Subcutaneous abdominal adipose tissue (tissue), 5 donors: ENCODE results near the gene ALDH5A1.

Experiments
- H3K27ac ChIP-seq: one replicate; pipeline ENCODE4 v1.7.0; 2013; ENCODE audit warnings: low read depth, mild to moderate bottlenecking, inconsistent platforms, low read length, moderate library complexity
- H3K27me3 ChIP-seq, 5 donors: one replicate each; pipeline ENCODE4 v1.7.0; 2013; ENCODE audit warnings: low read length in 5 of 5, inconsistent platforms in 1 of 5; ENCODE audit not compliant: control insufficient read depth in 5 of 5, insufficient read depth in 4 of 5
- H3K36me3 ChIP-seq, 5 donors: one replicate each; pipeline ENCODE4 v1.7.0; 2013; ENCODE audit warnings: low read length in 5 of 5; ENCODE audit not compliant: control insufficient read depth in 5 of 5, insufficient read depth in 5 of 5
- H3K4me1 ChIP-seq, 5 donors: one replicate each; pipeline ENCODE4 v1.7.0; 2013; ENCODE audit warnings: low read length in 5 of 5, mild to moderate bottlenecking in 3 of 5, moderate library complexity in 1 of 5; ENCODE audit not compliant: control insufficient read depth in 5 of 5, insufficient read depth in 5 of 5
- H3K4me3 ChIP-seq, 5 donors: one replicate each; pipeline ENCODE4 v1.7.0; 2013; ENCODE audit warnings: low read length in 5 of 5, low read depth in 1 of 5
- H3K9ac ChIP-seq, 5 donors: one replicate each; pipeline ENCODE4 v1.7.0; 2013; ENCODE audit warnings: low read length in 5 of 5, mild to moderate bottlenecking in 4 of 5, moderate library complexity in 3 of 5
- H3K9me3 ChIP-seq, 5 donors: one replicate each; pipeline ENCODE4 v1.7.0; 2013; ENCODE audit warnings: low read length in 5 of 5; ENCODE audit not compliant: control insufficient read depth in 5 of 5
- donor health status: healthy.
- donor health status: healthy.
- donor health status: healthy.
- donor health status: healthy.
- donor health status: healthy.

Gene ALDH5A1

DNA sequence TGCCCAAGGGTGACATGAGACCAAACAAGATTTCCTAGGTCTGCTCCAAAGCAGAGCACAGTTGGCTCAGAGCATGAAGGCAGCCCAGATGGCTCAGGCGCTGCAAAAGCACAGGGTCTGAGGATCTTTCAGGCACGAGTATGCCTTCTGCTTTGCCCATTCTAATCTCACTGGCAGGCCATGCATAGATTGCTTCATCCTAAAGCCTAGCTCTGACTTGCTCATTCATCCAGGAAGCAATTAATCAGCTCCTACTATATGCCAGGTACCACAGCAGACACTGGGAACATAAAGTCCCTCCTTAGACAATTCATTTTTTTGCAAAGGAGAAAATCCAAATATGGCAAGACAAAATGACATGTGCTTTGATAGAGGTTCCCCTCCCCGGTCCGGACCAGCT lies 36.6 kb upstream of the ALDH5A1 start:
- Histone ChIP-seq H3K27ac (no peak overlapping the region), H3K4me1 (peaks cover 0 to 22% (median 10%) of the 10 kb centered on the region in 5 donors), H3K27me3 (no peaks in the 10 kb centered on the region)

DNA sequence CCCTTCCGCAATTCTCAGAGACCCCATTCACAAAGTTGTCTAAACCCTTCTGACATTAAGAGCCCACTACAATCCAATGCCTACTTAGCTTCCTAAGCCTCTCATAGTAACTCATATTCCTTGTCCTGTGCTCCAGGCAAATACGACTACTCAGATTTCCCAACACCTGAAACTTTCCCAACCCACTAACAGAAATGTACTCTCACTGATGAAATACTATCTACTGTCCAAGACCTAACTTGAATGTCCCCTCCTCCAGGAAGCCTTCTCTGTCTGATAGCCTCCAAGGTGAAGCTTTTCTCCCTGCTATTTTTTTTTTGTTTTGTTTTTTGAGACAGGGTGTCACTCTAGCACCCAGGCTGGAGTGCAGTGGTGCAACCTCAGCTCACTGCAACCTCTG lies 35.8 kb upstream of the ALDH5A1 start:
- Histone ChIP-seq H3K9ac (no peak overlapping the region), H3K4me1 (peaks cover 0 to 22% (median 10%) of the 10 kb centered on the region in 5 donors), H3K4me3 (no peak overlapping the region), H3K27ac (no peak overlapping the region), H3K27me3 (no peaks in the 10 kb centered on the region), H3K36me3 (no peaks in the 10 kb centered on the region), H3K9me3 (no peaks in the 10 kb centered on the region)

More for the DNA sequence above, 36.6 kb upstream of the ALDH5A1 start:
- Histone ChIP-seq H3K4me3 (no peak overlapping the region), H3K9me3 (no peaks in the 10 kb centered on the region), H3K9ac (no peak overlapping the region), H3K36me3 (no peaks in the 10 kb centered on the region)

DNA sequence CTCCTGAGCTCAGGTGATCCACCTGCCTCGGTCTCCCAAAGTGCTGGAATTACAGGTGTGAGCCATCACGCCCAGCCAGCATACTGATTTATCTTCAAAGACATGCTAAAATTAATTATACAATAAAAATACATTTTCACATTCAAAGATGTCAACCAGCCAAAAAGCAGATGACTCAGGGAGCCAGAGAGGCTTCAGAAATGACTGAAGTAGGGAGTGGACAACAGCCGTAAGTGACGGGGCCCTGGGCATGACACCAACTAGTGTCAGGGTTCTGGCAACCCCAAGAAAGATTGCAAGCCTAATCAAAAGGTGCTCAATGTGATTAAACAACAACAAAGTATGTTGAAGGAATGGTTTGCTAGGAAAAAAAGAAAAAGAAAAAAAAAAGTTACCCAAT lies 33.8 kb upstream of the ALDH5A1 start:
- Histone ChIP-seq H3K9ac (no peak overlapping the region), H3K9me3 (no peaks in the 10 kb centered on the region), H3K4me1 (peaks cover 0 to 22% (median 6%) of the 10 kb centered on the region in 5 donors), H3K4me3 (no peak overlapping the region), H3K27me3 (no peaks in the 10 kb centered on the region), H3K36me3 (no peaks in the 10 kb centered on the region), H3K27ac (no peak overlapping the region)

DNA sequence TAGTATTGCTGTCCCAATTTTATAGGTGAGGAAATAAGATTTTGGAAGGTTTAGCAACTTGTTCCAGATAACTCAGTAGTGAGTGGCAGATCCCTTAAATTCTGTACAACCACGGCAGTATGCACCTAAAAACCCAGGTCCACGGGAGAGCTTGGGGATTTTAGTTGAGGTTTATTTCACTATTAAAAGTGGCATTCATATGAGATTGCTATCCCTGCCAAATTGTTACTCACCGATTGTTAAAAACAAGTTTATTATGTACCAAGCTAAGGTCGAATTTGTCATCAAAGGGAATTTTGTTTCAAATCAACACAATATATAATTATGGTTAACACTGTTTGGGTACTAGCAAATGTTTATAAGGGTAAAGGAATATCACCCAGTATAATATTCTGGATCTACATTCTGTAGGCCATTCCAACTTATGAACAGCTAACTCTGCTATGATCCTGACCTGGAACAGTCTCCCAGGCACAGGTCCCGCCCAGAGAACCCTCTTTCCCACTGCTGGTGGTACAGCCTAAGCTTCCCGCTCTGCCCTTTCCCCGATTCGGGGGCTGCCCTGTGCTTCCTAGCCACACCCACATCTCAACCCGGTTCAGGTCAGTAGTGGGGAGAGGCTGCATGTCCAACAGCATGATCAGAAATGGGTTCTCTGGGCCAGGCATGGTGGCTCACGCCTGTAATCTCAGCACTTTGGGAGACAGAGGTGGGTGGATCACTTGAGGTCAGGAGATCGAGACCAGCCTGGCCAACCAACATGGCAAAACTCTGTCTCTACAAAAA lies 30.3 kb upstream of the ALDH5A1 start:
- no peaks in the 10 kb centered on the region for H3K9me3 ChIP-seq
- no peak overlapping the region for H3K27ac ChIP-seq
- no peaks in the 10 kb centered on the region for H3K27me3 ChIP-seq
- no peak overlapping the region for H3K9ac ChIP-seq
- H3K36me3 ChIP-seq = no peaks in the 10 kb centered on the region
- peaks cover 0 to 8% (median 0%) of the 10 kb centered on the region in 5 donors for H3K4me1 ChIP-seq
- H3K4me3 ChIP-seq = no peak overlapping the region

DNA sequence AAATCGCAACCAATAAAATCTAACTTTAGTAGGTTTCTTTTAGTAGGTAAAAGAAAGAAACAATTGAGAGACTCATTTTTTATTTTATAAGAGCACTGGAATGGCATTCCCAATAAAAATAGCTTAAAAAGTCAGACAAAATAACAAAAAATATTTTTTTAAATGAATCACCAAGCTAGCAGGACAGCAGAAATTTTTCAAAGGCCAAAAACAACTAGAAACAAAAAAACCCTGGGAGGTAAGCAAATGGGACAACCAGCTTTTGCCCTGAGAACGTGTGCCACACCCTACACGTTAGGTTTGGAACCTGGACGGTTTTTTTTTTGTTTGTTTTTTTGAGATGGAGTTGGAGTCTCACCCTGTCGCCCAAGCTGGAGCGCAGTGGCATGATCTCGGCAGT lies 25.0 kb upstream of the ALDH5A1 start:
- no peaks in the 10 kb centered on the region for H3K36me3 ChIP-seq
- H3K27me3 ChIP-seq = no peaks in the 10 kb centered on the region
- H3K9me3 ChIP-seq = no peaks in the 10 kb centered on the region
- no peak overlapping the region for H3K27ac ChIP-seq
- H3K4me1 ChIP-seq = peaks cover 0 to 4% (median 0%) of the 10 kb centered on the region in 5 donors
- no peak overlapping the region for H3K9ac ChIP-seq
- H3K4me3 ChIP-seq = no peak overlapping the region

DNA sequence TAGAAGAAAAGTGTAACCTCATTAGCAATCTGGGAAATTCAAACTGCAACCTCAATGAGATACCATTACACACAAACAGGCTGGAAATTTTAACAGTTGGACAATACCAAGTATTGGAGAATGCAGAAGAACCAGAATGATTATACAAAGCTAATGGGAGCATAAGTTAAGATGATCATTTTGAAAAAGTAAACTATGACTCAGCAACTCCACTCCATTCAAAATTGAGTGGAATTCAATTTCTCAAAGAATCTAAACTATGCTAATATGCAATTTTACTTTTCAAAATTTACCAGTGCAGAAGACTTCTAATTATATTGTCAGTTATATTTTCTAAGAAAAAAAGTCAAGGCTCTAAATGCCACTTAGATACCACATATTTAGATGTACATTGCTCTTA lies 22.6 kb upstream of the ALDH5A1 start:
- Histone ChIP-seq H3K36me3 (no peaks in the 10 kb centered on the region), H3K4me3 (no peak overlapping the region), H3K9ac (no peak overlapping the region), H3K27me3 (no peaks in the 10 kb centered on the region), H3K9me3 (no peaks in the 10 kb centered on the region), H3K27ac (peak overlapping the region; percentile 43), H3K4me1 (peaks cover 0 to 12% (median 8%) of the 10 kb centered on the region in 5 donors)

DNA sequence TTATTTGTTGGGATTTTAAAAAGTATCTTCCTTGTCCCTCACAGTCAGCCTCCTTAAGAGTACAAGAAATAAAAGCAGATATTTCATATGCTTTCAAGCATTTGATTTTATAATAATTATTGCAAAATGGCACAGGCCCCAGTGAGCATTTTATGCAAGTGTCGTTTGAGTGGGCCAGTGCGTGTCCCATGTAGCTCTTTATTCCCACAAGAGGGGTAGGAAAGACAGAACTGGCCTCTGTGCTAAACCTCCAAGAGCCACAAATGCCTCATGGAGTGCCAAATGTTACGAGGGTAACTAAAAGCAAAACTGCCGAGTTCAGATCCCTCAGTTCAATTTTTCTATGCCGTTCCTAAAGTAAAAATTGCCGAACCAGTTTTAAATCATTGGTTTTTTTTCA lies 18.1 kb upstream of the ALDH5A1 start:
- Histone ChIP-seq H3K9me3 (no peaks in the 10 kb centered on the region), H3K27me3 (no peaks in the 10 kb centered on the region), H3K4me1 (peaks cover 0 to 13% (median 8%) of the 10 kb centered on the region in 5 donors), H3K36me3 (no peaks in the 10 kb centered on the region), H3K4me3 (no peak overlapping the region), H3K9ac (peak overlapping the region in 1 of 5 donors; percentile 60), H3K27ac (peak overlapping the region; percentile 73)

DNA sequence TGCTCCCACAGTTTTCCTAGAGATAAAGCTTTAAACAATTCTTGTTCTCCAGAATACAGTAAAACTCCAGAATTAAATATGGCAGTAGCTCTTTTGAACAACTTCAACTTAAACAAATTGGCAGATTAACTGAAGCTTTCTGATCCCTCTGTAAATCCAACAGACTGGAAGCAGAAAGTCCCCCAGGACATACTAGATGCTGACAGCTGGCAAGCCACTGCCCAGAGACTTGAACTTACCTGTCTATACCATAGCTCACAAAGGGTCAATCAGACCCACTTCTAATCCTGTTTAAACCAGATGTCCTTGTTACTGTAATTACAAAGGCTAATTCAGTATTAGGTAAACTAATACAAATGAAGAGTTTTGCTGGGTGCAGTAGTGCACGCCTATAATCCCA lies 17.7 kb upstream of the ALDH5A1 start:
- Histone ChIP-seq H3K4me1 (peaks cover 0 to 13% (median 8%) of the 10 kb centered on the region in 5 donors), H3K9me3 (no peaks in the 10 kb centered on the region), H3K4me3 (no peak overlapping the region), H3K36me3 (no peaks in the 10 kb centered on the region), H3K9ac (peak overlapping the region in 1 of 5 donors; percentile 60), H3K27me3 (no peaks in the 10 kb centered on the region), H3K27ac (peak overlapping the region; percentile 73)

DNA sequence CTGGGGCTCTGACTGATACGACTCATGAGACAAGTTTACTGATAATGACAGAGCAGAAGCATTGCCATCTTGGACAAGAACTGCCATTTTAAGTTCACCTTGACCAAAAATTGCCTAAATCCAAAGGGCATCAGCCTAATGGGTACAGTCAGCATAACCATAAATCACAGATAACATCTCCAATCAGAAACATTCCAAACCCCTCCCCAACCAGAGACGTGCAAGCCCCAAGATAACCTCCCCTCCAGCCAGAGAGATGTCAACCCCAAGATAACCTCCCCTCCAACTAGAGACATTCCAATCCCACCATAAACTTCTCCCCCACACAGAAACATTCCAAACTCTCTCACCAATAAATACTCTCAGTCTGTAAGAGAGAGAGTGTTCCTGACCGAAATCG lies 15.9 kb upstream of the ALDH5A1 start:
- Histone ChIP-seq H3K27ac (no peak overlapping the region), H3K4me1 (peaks cover 0 to 10% (median 8%) of the 10 kb centered on the region in 5 donors), H3K4me3 (no peak overlapping the region), H3K9ac (no peak overlapping the region), H3K9me3 (no peaks in the 10 kb centered on the region), H3K27me3 (no peaks in the 10 kb centered on the region), H3K36me3 (no peaks in the 10 kb centered on the region)

DNA sequence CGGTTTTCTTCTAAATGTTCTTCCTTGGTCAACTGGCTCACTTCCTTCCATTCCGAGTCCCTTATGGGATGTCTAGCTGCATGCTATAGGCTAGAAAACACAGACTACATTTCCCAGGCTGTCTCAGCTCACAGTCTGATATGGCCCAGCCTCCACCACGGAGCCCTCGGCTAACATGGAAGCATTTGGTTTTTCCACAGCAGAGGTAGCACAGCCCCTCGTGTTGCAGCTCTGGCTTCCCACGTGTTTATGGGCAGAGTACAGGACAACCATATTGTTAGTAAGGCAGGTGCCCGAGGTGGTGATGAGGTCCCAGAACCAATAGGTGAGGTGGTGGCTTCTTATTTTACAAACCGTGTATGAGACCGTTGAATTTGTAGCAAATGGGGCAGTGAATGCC lies 14.1 kb upstream of the ALDH5A1 start:
- no peak overlapping the region for H3K4me3 ChIP-seq
- H3K4me1 ChIP-seq = peaks cover 0 to 16% (median 8%) of the 10 kb centered on the region in 5 donors
- H3K27me3 ChIP-seq = no peaks in the 10 kb centered on the region
- no peaks in the 10 kb centered on the region for H3K9me3 ChIP-seq
- no peak overlapping the region for H3K27ac ChIP-seq
- H3K9ac ChIP-seq = no peak overlapping the region
- no peaks in the 10 kb centered on the region for H3K36me3 ChIP-seq
